A673 (cell line): ENCODE measurements around the gene BBX.
A peak's percentile ranks its signal among the peaks of the same experiment; 100 is the strongest.

Experiments used
- CTCF ChIP-seq: fragments of 300-800, 200-600 bp; sonication (generic); conservative IDR thresholded peaks from 2 replicates; pipeline ENCODE4 v1.5.1; 2017; ENCODE audit warnings: low read depth, mild to moderate bottlenecking, antibody characterized with exemption, low read length, moderate library complexity, mixed read lengths
- EZH2 ChIP-seq: fragments of 200-600 bp; sonication (generic); IDR thresholded peaks from 2 replicates; pipeline ENCODE4 v1.6.1; 2017; ENCODE audit warnings: borderline replicate concordance, low read depth, mild to moderate bottlenecking, mixed read lengths, antibody characterized with exemption, low read length; ENCODE audit not compliant: poor library complexity, severe bottlenecking

- TF ChIP-seq CTCF (peak; percentile 67), EZH2 (no peak)
Observed at GRCh38 chr3:107690522-107691138, 167.9 kb downstream of the BBX start.
